ELF-1 (cell line): ENCODE data around the gene TBC1D9B.

Source experiments
- DNase-seq: peaks from one replicate; pipeline ENCODE4 v3.0.0-alpha.2; 2016; ENCODE audit warnings: low read depth, low spot score

TBC1D9B gene

DNA sequence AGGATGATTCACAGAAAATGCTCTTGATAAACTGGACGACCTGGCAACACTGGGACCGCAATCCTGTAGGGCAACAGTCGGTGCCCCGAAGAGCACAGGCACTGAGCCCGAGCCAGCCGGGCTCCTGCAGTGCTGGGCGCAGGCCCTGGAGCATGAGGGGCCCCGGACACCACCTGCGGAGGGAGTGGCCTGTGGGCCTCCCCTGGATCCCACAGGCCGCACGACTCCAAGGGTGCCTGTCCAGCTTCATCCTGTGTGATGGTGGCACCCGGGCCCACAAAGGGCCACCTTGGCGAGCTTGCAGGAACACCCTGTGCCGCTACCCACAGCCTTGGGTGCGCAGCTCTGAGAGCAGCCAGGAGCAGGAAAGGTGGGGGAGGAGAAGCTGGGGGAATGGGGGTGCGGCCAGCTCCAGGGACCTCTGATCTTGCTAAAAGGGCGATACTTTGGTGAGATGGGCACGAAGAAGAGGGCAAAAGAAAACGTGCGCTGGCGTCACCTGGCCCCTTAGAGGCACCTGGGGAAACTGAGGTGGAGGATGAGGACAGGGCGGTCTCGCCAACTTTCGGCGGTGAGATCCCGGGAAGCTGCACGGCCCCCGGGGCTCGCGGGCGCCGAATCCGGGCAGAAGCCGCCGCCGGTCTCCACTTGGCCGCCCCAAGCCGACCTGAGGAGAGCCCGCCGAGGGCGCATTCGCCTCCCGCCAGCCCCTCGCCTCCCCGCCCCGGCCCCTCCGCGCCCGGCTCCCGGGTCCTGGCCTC lies 722 bp downstream of the TBC1D9B start:
- DNase-seq, result peak; percentile 25

DNA sequence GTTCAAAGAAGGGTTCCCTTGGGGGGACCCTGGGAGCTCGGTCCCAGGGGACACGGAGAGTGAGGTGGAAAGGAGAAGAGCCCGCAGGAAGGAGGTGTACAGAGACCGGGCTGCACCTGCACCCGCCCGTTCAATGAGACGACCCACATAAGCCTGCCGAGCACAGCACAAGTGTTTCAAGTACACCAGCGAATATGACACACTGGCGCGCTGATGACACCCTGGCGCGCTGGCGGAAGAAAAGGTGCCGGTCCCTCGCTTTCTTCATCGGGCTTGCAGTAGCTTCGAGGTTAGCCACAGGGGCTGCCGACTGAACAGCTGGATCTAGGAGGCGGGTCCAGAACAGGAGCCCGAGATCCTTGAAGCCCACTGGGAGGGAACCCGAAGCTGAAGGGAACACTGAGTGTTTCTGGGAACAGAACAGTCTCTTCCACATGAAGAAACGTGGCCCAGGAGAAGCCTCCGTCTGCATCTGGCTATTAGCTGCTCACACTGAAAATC lies 1.4 kb downstream of the TBC1D9B start:
- no peak for DNase-seq

DNA sequence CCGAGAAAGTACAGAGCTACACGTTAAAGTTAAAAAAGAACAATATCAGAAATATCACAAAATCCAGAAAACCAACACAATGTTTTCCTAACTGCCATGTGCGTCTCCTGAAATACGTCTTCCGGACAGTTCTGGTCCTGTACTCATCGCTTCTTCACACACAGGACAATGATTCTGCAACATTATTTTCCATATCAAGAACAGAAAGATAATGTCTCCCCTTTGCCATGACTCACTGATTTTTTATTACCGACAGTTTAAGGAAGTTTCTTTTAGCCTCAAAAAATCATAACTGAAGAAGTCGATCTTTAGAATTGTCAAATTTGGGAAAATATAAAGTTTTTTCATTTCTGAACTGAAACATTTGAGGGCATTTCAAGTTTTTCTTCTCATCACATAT lies 2.5 kb downstream of the TBC1D9B start:
- no peak for DNase-seq

DNA sequence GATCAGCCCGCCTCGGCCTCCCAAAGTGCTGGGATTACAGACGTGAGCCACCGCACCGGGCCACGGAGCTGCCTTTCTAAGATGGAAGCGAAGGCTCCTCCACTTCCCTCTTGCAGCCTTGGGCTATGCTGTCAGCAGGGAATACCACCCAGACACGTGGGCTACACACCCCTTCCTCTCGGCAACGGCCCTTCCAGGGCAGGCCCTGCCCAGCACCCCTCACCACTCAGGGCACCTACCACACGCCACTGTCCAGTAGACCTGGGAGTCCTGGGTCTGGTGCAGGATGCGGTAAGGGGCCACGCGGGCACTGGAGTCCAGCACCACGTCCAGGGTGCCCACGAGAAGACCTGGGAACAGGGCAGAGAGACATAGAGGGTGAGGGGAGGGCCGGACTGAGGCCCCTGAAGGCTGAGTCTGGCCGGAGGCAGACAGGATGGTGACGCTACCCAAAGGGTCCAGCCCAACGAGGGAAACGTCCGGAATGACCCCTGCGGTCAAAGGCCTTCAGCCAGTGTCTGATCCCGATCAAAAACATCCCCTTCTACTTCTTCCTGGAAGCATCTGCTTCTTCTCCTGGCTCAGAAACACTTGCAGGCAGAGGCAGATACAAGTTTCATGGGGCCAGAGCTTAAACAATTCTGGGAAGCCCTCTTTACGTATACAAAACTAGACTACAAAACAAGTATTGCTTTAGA lies 3.1 kb downstream of the TBC1D9B start:
- no peak for DNase-seq

DNA sequence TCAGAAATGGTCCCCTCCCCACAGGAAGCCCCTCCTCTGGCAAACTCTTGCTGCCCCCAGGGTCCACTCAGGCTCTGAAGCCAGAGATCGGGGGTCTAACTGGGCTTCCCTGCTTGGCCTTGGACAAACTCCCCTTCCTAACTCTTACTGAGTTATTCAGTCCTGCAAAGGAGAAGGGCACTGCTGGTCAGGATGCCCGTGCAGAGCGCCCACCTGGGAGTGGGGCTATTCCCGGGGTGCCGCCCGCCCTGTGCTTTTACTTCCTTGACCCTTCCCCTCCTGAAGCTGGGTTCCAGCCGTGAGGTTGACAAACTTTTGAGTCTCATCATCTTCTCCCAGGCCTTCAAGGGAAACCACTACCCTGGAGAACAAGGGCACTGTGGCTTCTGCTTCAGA lies 4.9 kb downstream of the TBC1D9B start:
- no peak for DNase-seq

DNA sequence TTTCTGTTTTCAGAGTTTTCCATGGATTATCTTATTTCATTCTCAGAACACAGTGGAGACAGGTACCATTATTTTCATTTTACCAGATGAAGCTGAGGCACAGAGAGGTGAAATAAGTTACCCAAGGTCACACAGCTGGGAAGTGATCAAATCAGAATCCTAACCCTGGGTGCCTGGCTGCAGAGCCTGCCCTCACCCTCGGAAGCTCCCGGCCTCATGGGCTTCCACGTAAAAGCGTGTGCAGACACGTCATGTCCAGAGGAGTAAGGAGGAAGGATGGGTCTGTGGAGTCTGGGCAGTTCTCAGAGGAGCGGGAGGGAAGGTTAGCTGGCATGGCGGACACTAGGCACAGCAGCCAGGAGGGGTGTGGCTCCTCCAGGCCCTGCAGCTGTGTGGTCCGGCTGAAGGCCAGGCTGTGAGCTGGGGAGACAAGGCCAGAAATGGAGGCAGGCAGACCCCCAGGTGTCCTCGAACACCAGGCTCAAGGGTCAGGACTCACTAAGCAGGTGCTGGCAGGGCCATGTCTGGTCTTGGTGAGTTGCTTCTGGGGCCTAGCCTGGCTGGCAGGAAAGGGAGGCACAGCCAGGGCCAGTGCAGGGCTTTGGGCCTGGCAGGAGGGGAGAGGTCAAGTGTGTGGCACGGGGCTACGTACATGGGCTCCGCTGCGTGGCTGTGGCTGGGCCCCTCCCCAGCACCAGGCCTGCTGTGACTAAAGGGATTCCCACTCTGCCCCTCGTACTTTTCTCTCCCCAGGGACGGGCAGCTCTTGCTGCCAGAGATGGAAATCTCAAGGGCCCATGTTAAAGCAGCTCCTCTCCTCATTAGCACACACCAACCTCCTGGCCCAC lies 5.6 kb downstream of the TBC1D9B start:
- DNase-seq, result no peak

DNA sequence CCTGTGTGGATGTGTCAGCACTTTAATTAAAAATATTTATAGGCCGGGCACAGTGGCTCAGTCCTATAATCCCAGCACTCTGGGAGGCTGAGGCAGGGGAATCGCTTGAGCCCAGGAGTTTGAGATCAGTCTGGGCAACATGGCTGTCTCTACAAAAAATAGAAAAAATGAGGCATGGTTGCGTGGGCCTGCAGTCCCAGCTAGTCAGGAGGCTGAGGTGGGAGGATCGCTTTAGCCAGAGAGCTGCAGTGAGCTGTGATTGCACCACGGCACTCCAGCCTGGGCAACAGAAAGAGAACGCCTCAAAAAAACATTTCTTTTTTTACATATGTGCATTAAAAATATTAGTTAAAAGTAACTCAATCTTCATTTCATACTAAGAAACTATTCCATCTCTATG lies 6.2 kb downstream of the TBC1D9B start:
- DNase-seq, result no peak

DNA sequence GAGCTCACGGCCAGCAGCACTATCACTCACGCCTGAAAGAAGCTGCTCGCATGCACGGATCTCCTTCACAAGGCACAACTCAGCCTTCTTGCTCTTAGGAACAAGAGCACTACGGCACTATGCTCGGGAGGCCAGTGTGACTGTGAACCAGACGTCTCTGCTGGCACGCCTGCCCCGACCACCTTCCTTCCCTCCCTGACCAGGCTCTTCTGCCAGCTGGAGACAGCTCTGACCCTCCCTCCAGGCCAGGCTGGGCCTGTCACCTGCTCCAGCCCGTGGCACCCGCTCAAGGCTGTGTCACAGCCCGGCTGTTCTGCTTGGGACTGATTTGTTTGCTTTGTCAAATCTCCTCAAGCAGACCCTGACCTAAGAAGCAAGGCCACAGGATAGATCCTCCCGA lies 7.0 kb downstream of the TBC1D9B start:
- DNase-seq, result no peak

DNA sequence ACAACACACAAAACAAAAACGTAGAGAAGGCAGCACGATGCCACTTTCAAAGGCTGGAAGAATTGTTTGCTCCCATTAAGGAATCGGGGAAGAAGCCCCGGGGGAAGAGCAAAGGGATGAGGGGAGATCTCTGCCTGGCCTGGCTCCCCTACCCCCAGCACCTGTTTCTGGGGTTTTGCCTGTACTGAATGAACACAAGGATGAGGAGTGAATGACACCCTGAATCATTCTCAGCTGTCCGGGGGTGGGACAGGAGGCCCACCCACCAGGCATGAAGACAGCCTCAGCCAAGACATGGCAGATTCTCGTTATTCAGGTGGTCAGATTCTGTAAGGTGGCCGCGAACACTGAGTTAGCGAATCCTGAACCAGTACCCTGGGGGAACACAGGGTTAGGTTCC lies 7.5 kb downstream of the TBC1D9B start:
- no peak for DNase-seq

DNA sequence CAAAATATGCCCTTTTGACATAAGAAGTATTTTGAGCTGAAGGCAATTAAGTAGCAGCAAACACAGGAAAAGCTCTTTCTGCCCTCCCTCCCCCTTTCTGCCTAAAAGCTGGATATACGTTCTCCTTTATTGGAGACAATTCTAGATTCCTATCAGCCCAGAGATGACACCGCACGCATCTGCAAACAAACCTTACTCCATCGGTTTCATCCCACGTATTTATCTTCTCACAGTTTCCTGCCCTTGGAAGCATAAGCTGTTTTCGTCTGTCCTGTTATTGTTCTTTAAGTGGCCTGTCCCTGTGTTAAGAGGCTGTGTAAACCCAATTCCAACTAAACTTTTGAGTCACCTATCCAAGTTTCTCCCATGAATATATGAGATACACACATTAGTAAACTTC lies 11.8 kb downstream of the TBC1D9B start:
- DNase-seq, result no peak

DNA sequence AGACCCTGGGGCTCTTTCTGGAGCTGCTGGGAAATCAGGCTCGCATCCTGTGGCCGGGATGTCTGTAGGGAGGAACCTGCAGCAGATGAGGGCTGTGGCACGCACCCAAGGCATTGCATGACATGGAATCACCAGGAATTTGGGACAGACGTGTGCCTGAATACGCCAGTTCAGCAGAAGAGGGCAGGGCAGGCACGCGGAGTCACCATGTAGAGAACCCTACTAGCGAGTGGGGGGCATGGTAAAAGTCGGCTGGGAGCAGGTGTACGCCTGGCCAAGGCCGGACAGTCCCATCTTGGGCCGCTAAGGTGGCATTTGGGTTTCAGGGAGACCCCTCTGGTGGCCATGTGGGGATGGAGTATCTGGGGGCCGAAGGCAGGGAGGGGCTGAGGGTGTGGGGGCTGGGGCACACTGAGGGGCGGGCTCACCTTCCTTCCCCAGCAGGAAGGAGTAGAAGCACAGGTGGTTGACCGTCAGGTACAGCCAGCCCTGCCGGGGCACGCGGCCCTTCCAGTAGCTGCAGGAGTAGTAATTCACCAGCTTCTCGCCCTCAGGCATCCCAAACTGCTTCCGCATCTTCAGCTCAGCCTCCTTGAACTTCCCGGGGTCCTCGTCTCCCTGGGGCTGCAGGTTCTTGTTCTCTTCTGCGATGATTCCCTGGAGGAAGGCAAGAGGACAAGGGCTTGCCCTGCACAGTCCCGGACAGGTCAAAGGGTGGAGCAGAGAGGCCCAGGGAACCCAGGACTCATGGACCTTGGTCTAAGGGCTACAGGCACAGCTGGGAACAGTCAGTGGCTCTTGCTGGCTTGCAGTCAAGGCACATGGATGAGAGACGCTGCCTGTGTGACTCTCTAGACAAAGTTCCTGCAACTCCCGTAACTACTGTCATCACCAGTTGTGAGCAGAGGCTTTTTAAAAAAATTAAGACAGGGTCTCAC lies 13.5 kb downstream of the TBC1D9B start:
- DNase-seq, result no peak

DNA sequence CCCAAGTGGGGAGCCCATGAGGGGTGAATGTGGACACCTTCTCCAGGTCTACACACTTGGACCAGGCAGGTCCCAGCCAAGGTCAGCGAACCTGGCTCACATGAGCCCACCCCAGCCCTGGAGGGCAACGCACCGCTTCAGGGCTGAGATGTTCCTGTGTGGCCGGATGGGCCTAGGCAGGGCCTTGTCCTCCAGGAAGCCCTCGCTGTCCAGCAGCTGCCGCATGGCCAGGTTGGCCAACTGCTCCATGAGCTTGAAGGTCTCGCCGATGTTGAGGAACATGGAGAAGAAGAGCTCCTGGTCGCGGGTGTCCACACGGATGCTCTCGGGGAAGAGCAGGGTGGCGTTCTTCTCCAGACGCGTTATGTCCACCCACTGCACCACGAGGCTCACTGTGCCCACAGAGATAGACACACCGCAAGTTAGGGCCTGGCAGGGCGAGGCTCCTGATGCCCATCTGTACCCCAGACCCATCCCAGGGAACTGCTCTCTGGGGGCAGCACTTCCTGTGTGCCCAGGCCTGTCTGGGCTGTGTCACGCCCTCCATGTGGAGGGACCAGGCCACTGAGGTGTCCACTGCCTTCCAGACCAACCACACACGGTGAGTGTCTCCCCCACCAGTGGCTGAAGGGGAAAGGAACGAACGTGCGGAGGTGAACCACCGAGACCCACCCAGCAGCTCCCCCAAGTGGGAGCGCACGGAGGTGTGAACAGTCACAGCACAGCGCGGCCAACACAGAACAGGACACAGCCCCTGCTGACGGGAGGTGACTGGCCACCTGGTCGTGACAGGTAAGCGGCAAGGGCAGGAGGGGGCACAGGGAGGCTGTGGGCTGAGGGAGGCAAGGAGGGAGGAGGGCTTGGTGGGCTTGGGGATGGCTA lies 14.4 kb downstream of the TBC1D9B start:
- no peak for DNase-seq

DNA sequence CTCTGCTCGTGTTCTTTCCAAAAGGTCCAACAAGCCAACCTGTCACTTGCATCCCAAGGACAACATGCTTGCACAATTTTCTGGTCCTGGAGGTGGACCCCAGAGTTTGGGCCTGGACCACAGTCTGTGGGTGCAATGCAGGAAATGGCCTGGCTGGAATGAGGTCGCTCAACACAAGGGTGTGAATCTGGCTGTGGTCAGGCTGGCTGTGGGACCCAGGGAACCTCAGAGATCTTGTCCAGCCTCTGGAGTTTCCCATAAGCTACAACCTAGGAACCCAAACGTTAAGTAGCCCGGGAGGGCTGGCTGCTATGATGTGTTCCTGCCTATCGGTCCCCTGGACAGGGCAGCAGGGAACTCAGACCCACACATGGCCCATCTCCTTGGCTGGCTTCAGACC lies 15.4 kb downstream of the TBC1D9B start:
- no peak for DNase-seq

DNA sequence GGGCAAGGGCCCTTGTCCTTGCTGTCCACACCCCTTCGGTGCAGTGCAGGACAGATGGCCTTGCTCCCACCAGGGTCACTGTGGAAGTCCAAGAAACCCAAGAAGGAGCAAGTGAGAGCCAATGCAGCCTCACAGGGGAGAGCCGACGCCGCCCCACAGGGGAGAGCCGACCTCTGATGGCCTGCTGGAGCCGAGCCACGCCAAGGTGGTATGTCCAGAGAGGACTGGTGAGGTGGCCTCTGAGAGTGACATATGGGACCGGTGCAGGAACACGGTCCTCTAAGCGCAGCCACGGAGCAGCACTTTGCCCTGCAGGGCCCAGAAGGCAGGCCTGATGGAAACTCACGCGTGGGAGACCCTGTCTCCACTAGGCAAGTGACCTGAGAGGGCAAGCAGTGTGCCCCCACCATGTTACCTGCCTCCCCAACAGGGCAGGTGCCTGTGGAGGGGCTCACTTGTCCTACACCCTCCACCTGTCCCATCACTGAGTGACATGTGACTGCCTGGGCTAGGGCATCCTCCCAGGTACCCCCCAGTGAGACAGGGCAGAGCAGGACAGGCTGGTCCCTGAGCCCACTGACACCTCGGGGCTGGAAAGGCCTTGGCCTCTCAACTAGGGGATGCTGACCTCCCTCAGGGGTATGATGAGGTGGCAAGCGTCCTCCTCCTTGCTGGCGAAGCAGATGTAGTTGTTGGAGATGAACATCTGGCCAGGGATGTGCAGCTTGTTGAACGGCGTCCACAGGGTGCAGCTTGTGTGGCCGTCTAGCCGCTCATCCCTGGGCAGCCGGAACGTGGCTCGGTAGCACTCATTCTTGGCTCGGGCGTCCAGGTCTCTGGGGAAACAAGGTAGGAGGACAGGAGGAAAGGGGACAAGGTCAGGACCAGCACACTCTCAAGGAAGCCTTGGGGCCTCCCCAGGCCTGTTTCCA lies 16.7 kb downstream of the TBC1D9B start:
- no peak for DNase-seq

DNA sequence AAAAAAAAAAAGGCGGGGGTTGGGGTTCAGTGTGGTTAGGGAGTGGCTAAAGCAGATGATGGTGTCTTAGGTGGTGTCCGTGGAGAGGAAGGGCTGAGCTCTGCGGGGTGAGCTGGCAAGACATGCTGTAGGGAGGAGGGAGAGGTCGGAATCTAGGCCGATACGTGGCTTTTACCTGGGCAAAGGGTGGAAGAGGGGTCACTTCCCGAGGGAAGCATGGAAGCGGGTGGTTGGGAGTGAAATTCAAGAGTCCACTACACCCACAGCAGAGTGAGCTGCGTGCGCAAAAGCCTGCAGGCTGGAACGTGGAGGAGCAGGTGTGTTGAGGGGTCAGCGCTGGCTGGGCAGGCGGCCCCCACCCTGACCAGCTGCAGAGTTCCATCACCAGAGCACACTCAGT lies 17.8 kb downstream of the TBC1D9B start:
- no peak for DNase-seq

DNA sequence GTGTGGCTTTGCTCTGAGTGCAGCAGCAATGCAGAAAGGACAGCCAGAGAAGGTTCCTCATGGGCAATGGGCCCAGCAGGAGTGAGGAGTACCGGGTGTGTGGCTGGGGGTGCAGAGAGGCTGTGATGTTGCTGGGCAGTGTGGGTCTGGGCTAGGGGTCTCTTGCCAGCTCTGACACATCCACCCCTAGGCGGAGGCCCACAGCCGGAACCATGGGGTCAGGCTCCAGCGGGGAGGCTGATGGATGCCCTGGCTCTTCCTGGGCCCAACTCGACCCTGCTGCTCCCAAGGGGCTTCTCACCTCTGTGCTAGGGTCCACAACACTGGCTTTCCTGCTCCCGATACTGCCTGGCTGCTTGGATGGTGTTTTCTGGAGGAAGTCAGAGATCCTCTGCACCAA lies 19.9 kb downstream of the TBC1D9B start:
- DNase-seq, result no peak

DNA sequence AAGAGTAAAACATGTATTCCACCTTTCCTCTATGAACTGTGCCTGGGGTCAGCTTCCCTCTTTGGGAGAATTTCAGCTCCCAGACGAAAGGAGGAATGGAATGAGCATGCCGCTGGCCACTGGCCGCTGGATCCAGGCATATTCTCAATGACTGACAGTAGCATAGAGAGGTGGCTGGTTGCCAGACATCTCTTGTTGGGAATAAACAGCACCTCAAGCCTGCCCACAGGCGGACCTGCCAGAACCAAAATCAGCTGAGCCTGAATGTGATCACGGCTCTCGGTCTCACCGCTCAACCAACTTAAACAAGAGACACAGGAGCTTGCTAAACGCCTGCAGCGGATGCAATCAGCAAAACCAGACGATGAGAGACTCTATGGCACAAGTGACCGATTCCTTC lies 20.6 kb downstream of the TBC1D9B start:
- no peak for DNase-seq

DNA sequence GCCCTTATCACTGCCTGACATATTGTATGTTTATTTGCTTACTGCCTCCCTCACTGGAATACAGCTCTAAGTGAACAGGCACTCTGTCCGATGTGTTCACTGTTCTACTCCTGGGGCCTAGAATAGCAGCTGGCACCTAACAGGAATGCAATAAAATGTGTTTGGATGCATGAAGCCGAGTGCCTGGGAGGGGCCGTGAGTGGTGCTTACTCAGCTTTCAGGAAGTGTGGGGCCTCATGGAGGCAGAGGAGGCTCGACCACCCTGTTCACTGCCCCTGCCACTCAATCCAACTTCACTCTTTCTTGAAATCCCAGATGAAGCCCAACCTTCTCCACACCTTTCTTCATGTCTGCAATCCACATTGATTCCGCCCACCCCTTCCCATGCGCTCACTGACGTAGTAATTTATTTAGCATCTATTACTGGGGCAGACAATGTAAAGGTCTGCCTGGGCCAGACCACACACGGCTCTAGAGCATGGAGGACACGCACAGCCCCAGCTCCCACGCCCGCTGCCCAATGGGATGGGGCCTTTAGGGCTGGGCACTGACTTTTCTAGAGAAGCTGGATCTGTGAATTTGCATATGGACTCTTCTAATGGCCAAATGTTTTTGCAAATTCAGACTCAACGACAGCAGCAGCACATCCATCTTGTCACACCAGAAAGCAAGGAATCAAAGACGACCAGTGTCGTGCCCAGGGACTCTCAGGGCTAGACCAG lies 21.3 kb downstream of the TBC1D9B start:
- DNase-seq, result no peak
